ENCODE data around the gene LARP1. TPM values are rescaled to one million over a fixed set of nuclear protein-coding genes. Genes with fewer than 3 reads are reported as not detected.

LARP1 gene
- total RNA-seq, 3 donors from 2014 or later, result 412 to 443 (median 432) TPM

DNA sequence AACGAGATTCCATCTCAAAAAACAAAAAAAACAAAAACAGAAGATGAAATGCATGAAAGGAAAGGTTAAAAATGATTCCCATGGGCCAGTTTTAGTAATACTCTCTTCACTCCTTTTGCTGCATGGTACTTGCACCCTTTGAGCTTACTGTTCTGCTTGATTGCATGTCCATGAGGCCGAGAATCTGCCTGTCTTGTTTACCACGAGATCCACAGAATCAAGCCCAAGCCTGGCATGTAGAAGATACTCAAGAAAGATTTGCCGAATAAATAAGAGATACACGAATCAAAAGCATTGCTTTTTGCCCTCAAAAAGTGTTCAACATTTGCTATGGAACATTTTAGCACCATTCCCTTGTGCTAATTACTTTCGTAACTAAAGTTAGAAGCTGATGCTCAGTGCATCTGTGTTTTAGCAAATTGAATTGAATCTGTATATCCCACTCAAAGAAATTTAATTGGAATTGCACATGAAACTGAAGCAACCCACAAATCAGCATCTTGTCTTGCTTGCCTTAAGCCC is 94.1 kb downstream of the LARP1 start:
- H3K27me3 Mint-ChIP-seq (ENCODE audit: low read depth), result no peaks in the 10 kb centered on the region

DNA sequence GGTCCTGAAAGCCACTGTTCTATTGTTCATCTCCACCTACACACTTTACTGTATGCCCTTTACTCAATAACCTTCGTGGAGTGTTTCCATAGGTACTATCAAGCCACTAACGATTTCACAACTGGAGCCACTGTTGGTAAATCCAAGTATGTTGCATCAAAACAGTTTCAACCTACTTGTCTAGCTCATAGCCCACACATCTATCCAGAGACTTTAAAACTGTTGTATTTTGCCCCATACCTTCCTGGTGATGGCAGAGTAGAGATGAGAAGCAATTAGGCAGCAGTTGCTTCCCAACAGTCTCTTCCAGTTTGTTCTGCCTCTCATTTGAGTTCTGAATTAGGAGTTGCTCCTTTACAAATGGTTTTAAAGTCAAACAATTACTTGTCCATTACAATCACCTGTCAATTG is 94.6 kb downstream of the LARP1 start:
- Mint-ChIP-seq H3K4me3 (no peak overlapping the region), H3K36me3 (ENCODE audit: insufficient read depth) (peaks cover 3% of the 10 kb centered on the region), H3K27me3 (ENCODE audit: low read depth) (no peaks in the 10 kb centered on the region), H3K9me3 (no peaks in the 10 kb centered on the region), H3K4me1 (ENCODE audit: low read depth) (no peaks in the 10 kb centered on the region)
- ATAC-seq, result no peak
- no peak for DNase-seq

More for the DNA sequence above, 94.1 kb downstream of the LARP1 start:
- no peak for DNase-seq
- H3K36me3 Mint-ChIP-seq (ENCODE audit: insufficient read depth), result peaks cover 3% of the 10 kb centered on the region
- ATAC-seq, result no peak
- no peaks in the 10 kb centered on the region for H3K4me1 Mint-ChIP-seq (ENCODE audit: low read depth)
- H3K9me3 Mint-ChIP-seq, result no peaks in the 10 kb centered on the region
- H3K4me3 Mint-ChIP-seq, result no peak overlapping the region

DNA sequence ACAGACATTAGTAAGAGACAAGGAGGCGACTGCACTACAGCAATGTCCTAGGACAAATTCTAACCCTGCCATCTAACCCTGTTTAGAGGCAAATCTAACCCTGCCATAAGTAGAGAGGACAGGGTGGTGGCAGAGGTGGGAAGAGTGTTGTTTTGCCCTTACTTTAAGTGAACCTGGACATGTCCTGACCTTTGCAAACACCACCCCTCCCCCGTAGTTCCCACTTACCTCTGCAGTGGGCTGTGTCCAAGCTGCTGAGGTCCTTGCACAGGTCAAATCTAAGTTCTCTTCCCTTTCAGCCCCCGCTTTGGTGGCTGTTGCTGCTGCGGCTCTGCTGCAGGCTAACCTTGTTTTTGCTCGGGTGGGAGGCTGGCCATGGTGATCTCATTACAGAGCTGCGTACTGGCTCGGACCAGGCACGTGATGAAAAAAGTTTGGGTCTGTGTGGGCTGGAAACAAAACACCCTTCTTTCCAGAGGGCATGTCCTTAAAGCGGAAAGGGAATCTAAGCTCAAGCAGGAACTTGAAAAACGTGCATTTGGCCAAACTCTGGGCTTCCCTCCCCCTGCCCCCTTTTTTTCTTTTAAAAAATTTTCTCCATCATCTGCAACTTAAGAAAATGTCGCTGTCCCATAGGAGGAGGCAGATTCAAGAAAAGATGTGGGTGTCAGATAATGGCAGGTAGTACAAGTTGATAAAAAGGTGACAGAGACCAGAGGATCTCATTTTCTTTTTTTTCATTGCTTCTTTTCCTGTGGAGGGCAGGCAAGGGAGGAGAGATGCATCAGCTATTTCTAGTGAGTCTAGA is 95.3 kb downstream of the LARP1 start, which contains the start of gene FAXDC2:
Gene FAXDC2, minus strand, starts transcription at position 349 of the 808 bp plus-strand sequence. CDS start 12,425 bp downstream, outside the sequence.
- ATAC-seq (no peak), DNase-seq (no peak)
- Mint-ChIP-seq H3K4me3 (no peak within 1 kb of the TSS), H3K36me3 (ENCODE audit: insufficient read depth) (peaks cover under 1% of the 10 kb centered on the region), H3K27me3 (ENCODE audit: low read depth) (no peaks in the 10 kb centered on the region), H3K4me1 (ENCODE audit: low read depth) (no peaks in the 10 kb centered on the region), H3K9me3 (no peaks in the 10 kb centered on the region)

- H3K4me1 Mint-ChIP-seq (ENCODE audit: low read depth), result no peaks in the 10 kb centered on the region
- no peak overlapping the region for H3K4me3 Mint-ChIP-seq
- no peaks in the 10 kb centered on the region for H3K27me3 Mint-ChIP-seq (ENCODE audit: low read depth)
- H3K36me3 Mint-ChIP-seq (ENCODE audit: insufficient read depth), result no peaks in the 10 kb centered on the region
- no peaks in the 10 kb centered on the region for H3K9me3 Mint-ChIP-seq
- no peak for ATAC-seq
- DNase-seq, result no peak
These were observed 96.2 kb downstream of the LARP1 start for GRCh38 chr5:154851351-154851750.

DNA sequence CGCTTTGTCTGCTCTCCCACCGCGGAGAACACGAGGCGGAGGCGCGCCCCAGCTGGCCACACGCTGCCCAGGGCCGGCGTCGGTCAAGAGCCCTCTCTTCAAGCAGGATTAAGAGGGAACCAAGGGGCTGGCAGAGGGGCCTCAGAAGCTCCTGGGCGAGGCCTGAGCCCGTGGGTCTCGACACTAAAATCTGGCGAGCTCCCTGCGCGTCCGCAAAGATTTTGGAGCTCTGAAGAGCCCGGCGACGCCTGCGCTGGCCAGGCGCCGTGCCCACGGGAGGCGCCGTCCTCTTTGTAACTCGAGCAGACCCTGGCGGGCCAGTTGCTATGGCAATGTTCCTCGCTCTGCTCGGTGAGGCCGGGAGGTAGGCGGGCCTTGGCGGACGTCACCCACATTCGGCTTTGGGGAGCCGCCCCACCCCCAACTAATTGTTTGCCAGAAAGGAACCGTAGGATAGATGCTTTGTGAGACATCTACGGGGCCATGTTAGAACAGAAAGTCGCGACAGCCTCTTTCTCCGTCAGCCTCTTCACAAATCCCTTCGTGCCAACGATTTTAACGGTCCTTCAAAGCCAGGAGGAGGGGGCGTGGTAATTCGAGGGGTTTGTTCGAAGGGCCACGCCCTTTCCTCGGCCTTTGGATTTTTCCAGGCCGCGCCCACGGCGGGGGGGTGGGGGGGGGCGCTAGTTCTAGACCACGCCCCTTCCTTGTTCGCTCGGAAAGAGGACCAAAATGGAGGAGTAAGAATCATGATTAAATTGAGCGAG is 102.5 kb downstream of the LARP1 start:
- no peaks in the 10 kb centered on the region for H3K27me3 Mint-ChIP-seq (ENCODE audit: low read depth)
- H3K4me1 Mint-ChIP-seq (ENCODE audit: low read depth), result peaks cover 36% of the 10 kb centered on the region
- peaks cover 6% of the 10 kb centered on the region for H3K36me3 Mint-ChIP-seq (ENCODE audit: insufficient read depth)
- peak overlapping the region; percentile 99 for H3K4me3 Mint-ChIP-seq
- no peaks in the 10 kb centered on the region for H3K9me3 Mint-ChIP-seq
- ATAC-seq, result peak; percentile 51 to 57
- peak; percentile 82 for DNase-seq

- ATAC-seq (peak; percentile 86), DNase-seq (peak; percentile 96)
- Mint-ChIP-seq H3K4me3 (peak within 1 kb of the TSS; percentile 99), H3K27me3 (ENCODE audit: low read depth) (no peaks in the 10 kb centered on the region), H3K36me3 (ENCODE audit: insufficient read depth) (peaks cover 7% of the 10 kb centered on the region), H3K9me3 (no peaks in the 10 kb centered on the region), H3K4me1 (ENCODE audit: low read depth) (peaks cover 44% of the 10 kb centered on the region)
These were observed 103.3 kb downstream of the LARP1 start, which contains the start of gene CNOT8 for GRCh38 chr5:154858297-154858971. CNOT8 (plus strand) TSS chr5:154858627; CDS start chr5:154863279, 4,652 bp downstream.

GRCh38 chr5:154858972-154859871 is 104.0 kb downstream of the LARP1 start:
- Mint-ChIP-seq H3K4me3 (peak overlapping the region; percentile 99), H3K9me3 (no peaks in the 10 kb centered on the region), H3K4me1 (ENCODE audit: low read depth) (peaks cover 45% of the 10 kb centered on the region), H3K36me3 (ENCODE audit: insufficient read depth) (peaks cover 7% of the 10 kb centered on the region), H3K27me3 (ENCODE audit: low read depth) (no peaks in the 10 kb centered on the region)
- no peak for DNase-seq
- no peak for ATAC-seq

- ATAC-seq, result no peak
- peaks cover 9% of the 10 kb centered on the region for H3K36me3 Mint-ChIP-seq (ENCODE audit: insufficient read depth)
- no peaks in the 10 kb centered on the region for H3K27me3 Mint-ChIP-seq (ENCODE audit: low read depth)
- H3K4me1 Mint-ChIP-seq (ENCODE audit: low read depth), result peaks cover 49% of the 10 kb centered on the region
- peak overlapping the region; percentile 99 for H3K4me3 Mint-ChIP-seq
- H3K9me3 Mint-ChIP-seq, result no peaks in the 10 kb centered on the region
- no peak for DNase-seq
These were observed 104.9 kb downstream of the LARP1 start for GRCh38 chr5:154860123-154860522.

DNA sequence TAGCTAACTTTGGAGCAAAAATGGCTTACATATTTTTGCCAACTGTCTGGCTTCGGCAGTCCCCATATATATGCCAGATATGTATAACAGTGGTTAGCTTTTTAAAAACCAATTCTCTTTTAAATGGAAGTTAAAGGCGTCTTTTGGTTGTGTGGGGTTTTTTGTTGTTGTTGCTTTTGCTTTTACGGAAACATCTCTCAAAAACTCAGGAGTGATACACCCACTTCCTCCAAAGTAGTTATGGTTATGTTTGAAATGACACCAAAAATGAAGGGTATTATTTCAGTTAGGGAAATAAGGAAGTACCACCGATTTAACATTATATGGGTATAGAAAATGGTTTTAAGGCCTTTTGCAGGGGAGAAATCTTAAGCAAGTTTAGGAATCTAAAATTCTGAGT is 105.6 kb downstream of the LARP1 start:
- Mint-ChIP-seq H3K4me3 (peak overlapping the region; percentile 99), H3K27me3 (ENCODE audit: low read depth) (no peaks in the 10 kb centered on the region), H3K36me3 (ENCODE audit: insufficient read depth) (peaks cover 14% of the 10 kb centered on the region), H3K9me3 (no peaks in the 10 kb centered on the region), H3K4me1 (ENCODE audit: low read depth) (peaks cover 54% of the 10 kb centered on the region)
- DNase-seq (no peak), ATAC-seq (no peak)

DNA sequence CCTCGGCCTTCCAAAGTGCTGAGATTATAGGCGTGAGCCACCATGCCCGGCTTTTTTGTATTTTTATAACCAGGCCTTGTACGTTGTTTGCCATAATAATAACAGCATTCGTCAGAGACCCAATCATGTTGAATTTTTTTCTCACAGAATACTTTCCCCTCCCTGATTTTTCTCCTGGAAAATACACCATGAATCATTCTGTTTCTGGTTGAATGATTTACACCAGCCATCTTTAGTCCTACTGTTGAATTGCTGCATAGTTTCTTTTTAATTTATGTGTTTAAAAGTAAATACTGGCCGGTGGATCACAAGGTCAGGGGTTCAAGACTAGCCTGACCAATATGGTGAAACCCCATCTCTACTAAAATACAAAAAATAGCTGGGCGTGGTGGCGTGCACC is 106.8 kb downstream of the LARP1 start:
- DNase-seq (no peak), ATAC-seq (no peak)
- peaks cover 57% of the 10 kb centered on the region for H3K4me1 Mint-ChIP-seq (ENCODE audit: low read depth)
- no peaks in the 10 kb centered on the region for H3K27me3 Mint-ChIP-seq (ENCODE audit: low read depth)
- peaks cover 19% of the 10 kb centered on the region for H3K36me3 Mint-ChIP-seq (ENCODE audit: insufficient read depth)
- peak overlapping the region; percentile 31 for H3K4me3 Mint-ChIP-seq
- no peaks in the 10 kb centered on the region for H3K9me3 Mint-ChIP-seq

- no peaks in the 10 kb centered on the region for H3K27me3 Mint-ChIP-seq (ENCODE audit: low read depth)
- H3K36me3 Mint-ChIP-seq (ENCODE audit: insufficient read depth), result peaks cover 21% of the 10 kb centered on the region
- H3K4me3 Mint-ChIP-seq, result no peak overlapping the region
These were observed 107.6 kb downstream of the LARP1 start for GRCh38 chr5:154862766-154863165.

GRCh38 chr5:154863291-154864080 is 108.3 kb downstream of the LARP1 start:
- DNase-seq (no peak), ATAC-seq (no peak)
- Mint-ChIP-seq H3K9me3 (no peaks in the 10 kb centered on the region), H3K4me3 (no peak overlapping the region), H3K36me3 (ENCODE audit: insufficient read depth) (peaks cover 22% of the 10 kb centered on the region), H3K4me1 (ENCODE audit: low read depth) (peaks cover 58% of the 10 kb centered on the region), H3K27me3 (ENCODE audit: low read depth) (no peaks in the 10 kb centered on the region)

More at GRCh38 chr5:154862766-154863165, 107.6 kb downstream of the LARP1 start:
- peaks cover 58% of the 10 kb centered on the region for H3K4me1 Mint-ChIP-seq (ENCODE audit: low read depth)
- no peaks in the 10 kb centered on the region for H3K9me3 Mint-ChIP-seq
- DNase-seq (no peak), ATAC-seq (no peak)
